ENCODE measurements around the gene HEATR1. TPM values are rescaled to one million over a fixed set of nuclear protein-coding genes. Genes with fewer than 3 reads are reported as not detected.
"Not testable (repeated sequence)": the region's sequence is repeated elsewhere in the genome, so short reads cannot be mapped to it uniquely, and the experiment has no call there.

HEATR1 gene
- total RNA-seq, 4 donors from 2014 or later: 11.5 to 58.8 (median 27.1) TPM

DNA sequence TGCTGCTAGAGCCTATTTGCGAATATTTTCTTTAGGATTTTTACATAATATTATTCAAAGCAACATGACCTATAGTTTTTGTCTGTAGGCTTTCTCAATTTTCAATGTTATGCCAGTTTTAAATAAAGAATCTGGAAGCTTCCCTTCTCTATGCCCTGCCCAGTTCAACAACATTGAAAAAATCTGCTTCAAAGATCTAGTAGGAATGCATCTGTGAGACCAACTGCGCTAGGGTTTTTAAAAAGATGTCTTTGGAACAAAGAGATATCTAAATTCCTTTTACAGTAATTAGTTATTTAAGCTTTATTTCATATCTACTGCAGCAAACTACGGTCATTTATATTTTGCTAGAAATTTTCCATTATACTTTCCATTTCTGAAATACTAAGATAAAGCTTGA lies 25.7 kb downstream of the HEATR1 start:
- Histone ChIP-seq H3K27me3 (no peaks in the 10 kb centered on the region), H3K4me1 (no peaks in the 10 kb centered on the region), H3K36me3 (no peaks in the 10 kb centered on the region), H3K4me3 (no peak overlapping the region), H3K9me3 (no peaks in the 10 kb centered on the region), H3K27ac (no peak overlapping the region)
- intact Hi-C loops (cut with DNase I; ENCODE audit: low total_unique reads): no loop called here
- TF ChIP-seq POLR2A (IDR thresholded peaks at IDR 0.05) (no peak), CTCF (IDR thresholded peaks at IDR 0.05) (no peak)
- DNase-seq: no peak

GRCh38 chr1:236577041-236577440 lies 27.3 kb downstream of the HEATR1 start:
- H3K4me3 ChIP-seq; H3K9me3 ChIP-seq; H3K27me3 ChIP-seq; H3K36me3 ChIP-seq; H3K4me1 ChIP-seq; intact Hi-C loops (cut with DNase I; ENCODE audit: low total_unique reads); DNase-seq; H3K27ac ChIP-seq: not testable (repeated sequence)

- Histone ChIP-seq H3K4me1 (no peaks in the 10 kb centered on the region), H3K36me3 (no peaks in the 10 kb centered on the region), H3K4me3 (no peak overlapping the region), H3K27me3 (no peaks in the 10 kb centered on the region), H3K27ac (no peak overlapping the region), H3K9me3 (no peaks in the 10 kb centered on the region)
- intact Hi-C loops (cut with DNase I; ENCODE audit: low total_unique reads): no loop called here
- no peak for DNase-seq
- no peak for TF ChIP-seq CTCF (IDR thresholded peaks at IDR 0.05)
- no peak for TF ChIP-seq POLR2A (IDR thresholded peaks at IDR 0.05)
These were observed 28.3 kb downstream of the HEATR1 start for GRCh38 chr1:236576004-236576403.

DNA sequence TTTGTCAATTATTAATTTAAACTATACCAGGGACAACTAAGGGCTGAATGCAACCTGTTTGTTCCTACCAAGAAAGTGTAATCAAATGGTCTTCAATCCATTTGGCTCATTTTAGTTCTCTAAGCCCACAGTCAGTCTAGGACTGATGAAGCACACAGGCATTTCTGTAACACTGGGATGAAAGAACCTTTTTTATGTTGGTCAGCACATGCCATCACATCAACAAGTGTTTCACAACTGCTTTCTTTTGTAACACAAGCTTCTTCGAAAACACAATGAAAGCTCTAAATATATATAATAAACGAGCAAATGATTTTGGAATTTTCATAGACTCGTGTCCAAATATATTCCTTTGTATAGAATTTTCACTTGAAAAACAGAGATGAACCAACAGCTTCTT lies 28.8 kb downstream of the HEATR1 start:
- intact Hi-C loops (cut with DNase I; ENCODE audit: low total_unique reads): no loop called here
- no peak for DNase-seq
- Histone ChIP-seq H3K27ac (no peak overlapping the region), H3K27me3 (no peaks in the 10 kb centered on the region), H3K9me3 (no peaks in the 10 kb centered on the region), H3K4me3 (no peak overlapping the region), H3K4me1 (no peaks in the 10 kb centered on the region), H3K36me3 (no peaks in the 10 kb centered on the region)
- TF ChIP-seq CTCF (IDR thresholded peaks at IDR 0.05): no peak
- no peak for TF ChIP-seq POLR2A (IDR thresholded peaks at IDR 0.05)

DNA sequence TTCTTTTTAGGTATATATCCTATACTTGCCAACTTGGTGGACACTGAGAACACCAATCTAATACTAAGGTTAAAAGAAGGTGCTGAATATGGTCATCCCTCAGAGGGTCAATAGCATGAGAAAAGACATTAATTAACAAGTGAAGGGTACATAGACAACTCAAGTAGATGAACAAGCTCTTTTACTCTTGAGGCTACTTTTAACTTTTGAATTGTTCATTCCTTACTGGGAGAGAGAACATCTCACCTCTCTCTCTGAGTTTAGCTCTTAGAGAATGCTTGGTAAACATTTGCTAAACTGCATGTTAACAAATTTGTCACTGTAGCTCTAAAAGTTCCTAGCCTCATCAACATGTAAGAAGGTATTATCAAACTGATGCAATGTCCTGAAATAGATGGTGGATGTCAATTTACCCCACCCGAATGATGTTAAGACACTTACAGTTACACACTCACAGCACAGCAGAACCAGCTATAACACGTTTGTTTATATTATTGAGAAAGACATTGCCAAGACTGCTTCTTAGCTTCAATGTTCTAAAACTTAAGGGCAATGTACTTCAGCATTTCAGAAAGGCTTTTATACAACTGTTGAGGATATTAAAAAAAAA lies 35.9 kb downstream of the HEATR1 start:
- no peaks in the 10 kb centered on the region for H3K9me3 ChIP-seq
- no peaks in the 10 kb centered on the region for H3K36me3 ChIP-seq
- H3K27me3 ChIP-seq: no peaks in the 10 kb centered on the region
- H3K4me1 ChIP-seq: no peaks in the 10 kb centered on the region
- no peak overlapping the region for H3K4me3 ChIP-seq
- DNase-seq: no peak
- intact Hi-C loops (cut with DNase I; ENCODE audit: low total_unique reads): no loop called here
- TF ChIP-seq CTCF (IDR thresholded peaks at IDR 0.05): no peak
- no peak for TF ChIP-seq POLR2A (IDR thresholded peaks at IDR 0.05)
- H3K27ac ChIP-seq: no peak overlapping the region

- Histone ChIP-seq H3K27ac (no peak overlapping the region), H3K4me1 (no peaks in the 10 kb centered on the region), H3K27me3 (no peaks in the 10 kb centered on the region), H3K9me3 (no peaks in the 10 kb centered on the region), H3K4me3 (no peak overlapping the region), H3K36me3 (no peaks in the 10 kb centered on the region)
- DNase-seq: no peak
- intact Hi-C loops (cut with DNase I; ENCODE audit: low total_unique reads): no loop called here
- TF ChIP-seq CTCF (IDR thresholded peaks at IDR 0.05): no peak
- no peak for TF ChIP-seq POLR2A (IDR thresholded peaks at IDR 0.05)
These were observed 38.8 kb downstream of the HEATR1 start for GRCh38 chr1:236565530-236565929.

All from uterus (tissue), 4 donors.